Activated CD4-positive, alpha-beta memory T cell treated with anti-CD3 and anti-CD28 coated beads for 36 hours (primary cell): Measurements from ENCODE around the gene CD300LG. TPM values are rescaled to one million over a fixed set of nuclear protein-coding genes. Genes with fewer than 3 reads are reported as not detected.
"Not testable (repeated sequence)": the region's sequence is repeated elsewhere in the genome, so short reads cannot be mapped to it uniquely, and the experiment has no call there.

Experiments used
- CTCF ChIA-PET: fragments of 350-600 bp; sonication (Branson Sonifier 250); formaldehyde crosslinking; loops from one replicate; lab custom pipeline; 2021; ENCODE audit warnings: antibody characterized with exemption, inconsistent platforms; lab: Charles Lee
- POLR2A ChIA-PET: fragments of 350-600 bp; sonication (Branson Sonifier 250); formaldehyde crosslinking; loops from one replicate; lab custom pipeline; 2021; ENCODE audit warnings: antibody characterized with exemption; lab: Charles Lee
- DNase-seq: peaks from one replicate; pipeline ENCODE4 v3.0.0-alpha.2; 2020
- H3K27ac Mint-ChIP-seq: one replicate; pipeline ENCODE4 v1.8.0; 2021; ENCODE audit warnings: mixed read lengths
- H3K27me3 Mint-ChIP-seq: one replicate; pipeline ENCODE4 v1.8.0; 2021; ENCODE audit warnings: mixed read lengths
- H3K36me3 Mint-ChIP-seq: one replicate; pipeline ENCODE4 v1.8.0; 2021; ENCODE audit warnings: mixed read lengths
- H3K4me1 Mint-ChIP-seq: one replicate; pipeline ENCODE4 v1.8.0; 2021; ENCODE audit warnings: low read depth, mixed read lengths
- H3K4me3 Mint-ChIP-seq: one replicate; pipeline ENCODE4 v1.8.0; 2021; ENCODE audit warnings: mild to moderate bottlenecking, mixed read lengths
- H3K9me3 Mint-ChIP-seq: one replicate; pipeline ENCODE4 v1.8.0; 2021; ENCODE audit warnings: mixed read lengths
- intact Hi-C: fragments of 100-400 bp; cut with micrococcal nuclease; formaldehyde crosslinking; loops from one replicate; pipeline ENCODE4 v1.15.1; 2023
- total RNA-seq, 2 experiments: library from RNA; stranded (reverse); gene quantifications; one replicate each; pipeline ENCODE4 v1.2.3, GENCODE V29; 2021

The CD300LG gene
- total RNA-seq, 2 experiments from 2014 or later: not detected

DNA sequence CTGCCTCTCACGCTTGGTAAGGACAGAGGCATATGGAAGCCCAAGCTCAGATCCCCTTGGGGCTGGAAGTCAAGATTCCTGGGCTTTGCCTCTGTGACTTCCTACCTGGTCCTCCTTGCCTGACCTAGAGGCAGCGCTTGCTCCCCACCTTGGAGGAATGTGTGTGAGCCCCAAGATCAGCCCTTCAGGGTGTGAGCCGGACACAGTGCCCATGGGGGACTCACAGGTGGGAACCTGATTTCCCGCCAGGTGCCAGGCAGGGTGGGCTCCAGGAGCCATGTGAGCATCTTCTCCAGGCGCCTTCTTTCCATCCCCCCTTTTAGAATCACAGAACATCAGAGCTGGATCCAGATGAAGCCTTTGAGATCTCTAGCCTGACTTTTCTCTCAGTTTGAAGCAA lies 10.2 kb downstream of the CD300LG start:
- POLR2A ChIA-PET: no interaction called here
- no peak overlapping the region for H3K4me3 Mint-ChIP-seq
- no peaks in the 10 kb centered on the region for H3K36me3 Mint-ChIP-seq
- no peak overlapping the region for H3K27ac Mint-ChIP-seq
- H3K9me3 Mint-ChIP-seq: no peaks in the 10 kb centered on the region
- CTCF ChIA-PET: interaction anchor here (2.5 kb wide), 1 partner anchor 11 kb away, joined by 9 read pairs; no protein-coding TSS in a partner anchor
- H3K4me1 Mint-ChIP-seq: no peaks in the 10 kb centered on the region
- intact Hi-C loops: no loop called here
- no peak for DNase-seq
- peaks cover 7% of the 10 kb centered on the region for H3K27me3 Mint-ChIP-seq

DNA sequence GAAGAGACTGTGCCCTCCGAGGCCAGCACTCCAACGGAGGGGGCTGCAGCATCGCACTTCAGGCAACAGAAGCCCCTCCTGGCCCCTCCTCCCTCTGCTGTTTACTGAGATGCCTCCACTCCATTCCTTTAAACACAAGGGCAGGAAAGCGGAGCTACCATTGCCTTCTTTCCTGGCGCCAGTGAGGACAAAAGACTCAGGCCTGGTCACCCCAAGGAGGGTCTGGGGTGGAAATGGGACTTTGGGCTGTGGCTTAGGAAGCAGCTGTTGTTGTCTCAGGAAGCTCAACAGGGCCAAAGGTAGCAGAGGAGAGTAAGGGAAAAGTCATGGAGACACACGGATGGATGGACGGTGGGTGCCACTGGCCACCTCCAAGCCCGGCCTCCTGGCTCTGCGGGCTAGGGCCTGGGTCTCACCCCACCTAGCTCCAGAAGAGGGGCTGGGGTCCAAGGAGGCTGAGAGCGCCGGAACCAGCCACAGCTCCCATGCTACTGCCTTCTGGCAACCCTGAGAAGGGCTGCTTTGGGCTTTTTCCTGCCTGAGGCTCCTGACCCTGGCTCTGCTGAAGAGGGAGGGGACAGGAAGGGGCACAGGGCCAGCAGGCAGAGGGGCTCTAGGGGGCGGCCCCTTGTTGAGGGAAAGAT lies 11.1 kb downstream of the CD300LG start:
- Mint-ChIP-seq H3K4me1 (no peaks in the 10 kb centered on the region), H3K27me3 (peaks cover 5% of the 10 kb centered on the region), H3K9me3 (no peaks in the 10 kb centered on the region), H3K4me3 (no peak overlapping the region), H3K27ac (no peak overlapping the region), H3K36me3 (no peaks in the 10 kb centered on the region)
- ChIA-PET CTCF (interaction anchor here (2.5 kb wide), 1 partner anchor 12 kb away, joined by 9 read pairs; no protein-coding TSS in a partner anchor), POLR2A (no interaction called here)
- intact Hi-C loops: no loop called here
- no peak for DNase-seq

DNA sequence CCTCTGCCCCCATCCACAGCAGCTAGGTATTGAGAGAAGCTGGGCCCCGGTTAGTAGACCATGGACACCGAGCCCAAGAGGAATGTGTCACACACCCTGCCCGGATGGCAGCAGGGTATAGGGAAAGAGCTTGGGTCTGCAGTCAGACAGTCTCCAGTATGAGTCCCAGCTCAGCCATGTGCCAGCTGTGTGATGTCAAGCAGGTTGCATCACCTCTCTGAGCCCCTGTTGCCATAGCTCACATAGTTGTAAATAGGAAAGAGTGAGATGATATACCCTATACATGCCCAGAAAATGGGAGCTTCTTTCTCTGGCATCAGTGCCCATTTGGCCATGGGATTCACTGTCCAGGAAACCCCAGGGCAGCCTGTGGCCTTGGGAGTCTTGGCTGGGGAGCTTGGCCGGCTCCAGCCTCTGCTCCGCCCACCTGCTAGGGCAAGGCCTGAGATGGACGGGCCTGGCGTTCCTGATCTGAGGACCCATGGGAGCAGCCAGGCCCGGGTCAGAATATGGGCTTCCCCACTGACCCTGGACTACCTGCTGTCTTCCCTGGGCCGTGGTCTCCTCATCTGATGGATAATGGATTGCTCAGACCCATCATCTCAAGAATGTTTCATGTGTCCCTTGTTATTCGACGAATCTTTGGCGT lies 13.2 kb downstream of the CD300LG start:
- no peaks in the 10 kb centered on the region for H3K9me3 Mint-ChIP-seq
- ChIA-PET CTCF (interaction anchor here (0.9 to 2.2 kb wide), 3 partner anchors 18 to 100 kb away, joined by 3 to 9 read pairs (median 5); no protein-coding TSS in a partner anchor), POLR2A (no interaction called here)
- intact Hi-C loops: no loop called here
- no peaks in the 10 kb centered on the region for H3K36me3 Mint-ChIP-seq
- H3K4me3 Mint-ChIP-seq: no peak overlapping the region
- no peak for DNase-seq
- H3K27me3 Mint-ChIP-seq: peaks cover 5% of the 10 kb centered on the region
- H3K27ac Mint-ChIP-seq: no peak overlapping the region
- no peaks in the 10 kb centered on the region for H3K4me1 Mint-ChIP-seq

DNA sequence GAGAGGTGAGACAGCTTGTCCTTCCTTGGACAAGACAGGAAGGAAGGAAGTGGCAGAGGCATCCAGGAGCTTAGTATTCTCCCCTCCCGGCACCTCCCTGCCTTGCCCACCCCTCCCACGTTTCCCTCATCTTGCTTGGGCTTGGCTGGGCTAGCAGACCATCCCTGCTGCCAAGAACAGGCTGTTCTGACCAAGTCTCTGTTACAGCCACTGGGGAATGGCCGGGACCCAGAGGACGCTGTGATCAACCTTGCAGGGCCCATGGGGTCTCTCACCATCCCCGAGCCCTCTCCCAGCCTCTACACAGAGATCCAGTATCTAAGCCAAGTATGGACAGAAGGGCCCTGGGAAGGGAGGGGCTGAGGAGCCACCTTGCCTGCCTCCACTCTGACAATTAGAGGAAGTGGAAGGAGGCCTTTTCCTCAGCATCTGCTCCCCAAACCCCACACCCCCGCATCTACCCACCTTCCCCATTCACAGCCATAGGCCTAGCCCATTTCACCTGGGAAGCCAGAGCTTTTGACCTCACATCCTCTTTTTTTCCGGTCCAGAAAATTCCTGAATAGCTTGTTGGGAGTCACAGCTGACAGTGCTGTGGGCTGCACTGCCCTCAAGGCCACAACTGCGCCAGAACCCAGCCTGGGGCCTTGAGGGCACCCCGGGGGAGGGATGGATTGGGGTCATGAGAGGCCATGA lies 14.1 kb downstream of the CD300LG start:
- intact Hi-C loops: no loop called here
- Mint-ChIP-seq H3K27me3 (peaks cover 5% of the 10 kb centered on the region), H3K4me3 (no peak overlapping the region), H3K9me3 (no peaks in the 10 kb centered on the region), H3K36me3 (no peaks in the 10 kb centered on the region), H3K4me1 (no peaks in the 10 kb centered on the region), H3K27ac (no peak overlapping the region)
- CTCF ChIA-PET: interaction anchor here (0.6 to 2.2 kb wide), 4 partner anchors 17 to 279 kb away, joined by 3 to 9 read pairs (median 6); no protein-coding TSS in a partner anchor
- DNase-seq: no peak
- POLR2A ChIA-PET: no interaction called here

DNA sequence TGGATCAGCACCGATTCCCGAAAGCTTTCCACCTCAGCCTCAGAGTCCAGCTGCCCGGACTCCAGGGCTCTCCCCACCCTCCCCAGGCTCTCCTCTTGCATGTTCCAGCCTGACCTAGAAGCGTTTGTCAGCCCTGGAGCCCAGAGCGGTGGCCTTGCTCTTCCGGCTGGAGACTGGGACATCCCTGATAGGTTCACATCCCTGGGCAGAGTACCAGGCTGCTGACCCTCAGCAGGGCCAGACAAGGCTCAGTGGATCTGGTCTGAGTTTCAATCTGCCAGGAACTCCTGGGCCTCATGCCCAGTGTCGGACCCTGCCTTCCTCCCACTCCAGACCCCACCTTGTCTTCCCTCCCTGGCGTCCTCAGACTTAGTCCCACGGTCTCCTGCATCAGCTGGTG lies 15.0 kb downstream of the CD300LG start:
- no peak overlapping the region for H3K27ac Mint-ChIP-seq
- ChIA-PET CTCF (interaction anchor here (1.5 to 2.2 kb wide), 2 partner anchors 16 kb away, joined by 4 to 9 read pairs; no protein-coding TSS in a partner anchor), POLR2A (no interaction called here)
- intact Hi-C loops: no loop called here
- DNase-seq: no peak
- H3K4me1 Mint-ChIP-seq: no peaks in the 10 kb centered on the region
- H3K4me3 Mint-ChIP-seq: no peak overlapping the region
- H3K9me3 Mint-ChIP-seq: no peaks in the 10 kb centered on the region
- H3K27me3 Mint-ChIP-seq: peaks cover 4% of the 10 kb centered on the region
- H3K36me3 Mint-ChIP-seq: no peaks in the 10 kb centered on the region

DNA sequence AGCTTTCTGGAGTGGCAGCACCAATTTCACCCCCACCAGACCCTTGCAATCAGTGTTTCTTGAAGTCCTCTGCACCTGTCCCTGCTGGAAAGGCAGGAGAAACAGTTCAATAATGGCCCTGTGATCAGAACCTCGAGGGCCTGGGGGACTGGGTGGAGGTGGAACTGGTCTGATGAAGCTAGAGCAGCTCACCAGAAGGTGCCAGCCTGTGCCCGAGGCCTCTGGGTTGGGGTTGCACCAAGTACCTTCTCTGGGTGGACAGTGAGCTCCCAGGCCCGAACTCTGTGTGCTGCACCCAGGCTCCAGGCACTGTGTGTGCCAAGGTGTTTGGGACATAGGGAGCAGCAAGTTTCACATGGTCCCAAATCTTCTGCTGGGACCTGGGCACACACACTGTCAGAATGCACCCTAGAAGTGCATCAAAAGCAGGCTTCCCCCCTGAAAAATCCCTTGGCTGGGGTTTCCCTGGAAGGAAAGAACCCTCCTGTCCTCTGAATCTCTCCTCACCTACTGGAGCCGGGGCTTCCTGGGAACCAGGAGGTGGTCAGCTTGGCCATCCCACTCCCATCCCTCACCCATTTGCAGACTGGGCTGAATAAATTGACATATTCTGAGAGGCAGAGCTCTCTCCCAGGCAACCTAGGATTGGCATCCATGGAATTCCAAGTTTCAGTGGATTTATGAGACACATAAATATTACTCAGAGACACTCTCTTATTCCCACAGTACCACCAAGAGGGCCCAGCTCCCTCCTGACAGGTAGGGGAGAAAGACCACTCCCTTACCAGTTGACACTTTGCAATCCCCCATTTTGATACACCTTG lies 17.4 kb downstream of the CD300LG start:
- intact Hi-C loops: no loop called here
- no peak overlapping the region for H3K27ac Mint-ChIP-seq
- ChIA-PET POLR2A (no interaction called here), CTCF (interaction anchor here (1.3 kb wide), 1 partner anchor 14 kb away, joined by 4 read pairs; no protein-coding TSS in a partner anchor)
- peaks cover 8% of the 10 kb centered on the region for H3K27me3 Mint-ChIP-seq
- no peak overlapping the region for H3K4me3 Mint-ChIP-seq
- no peak for DNase-seq
- peaks cover 3% of the 10 kb centered on the region for H3K36me3 Mint-ChIP-seq
- peaks cover 2% of the 10 kb centered on the region for H3K9me3 Mint-ChIP-seq
- H3K4me1 Mint-ChIP-seq: no peaks in the 10 kb centered on the region

DNA sequence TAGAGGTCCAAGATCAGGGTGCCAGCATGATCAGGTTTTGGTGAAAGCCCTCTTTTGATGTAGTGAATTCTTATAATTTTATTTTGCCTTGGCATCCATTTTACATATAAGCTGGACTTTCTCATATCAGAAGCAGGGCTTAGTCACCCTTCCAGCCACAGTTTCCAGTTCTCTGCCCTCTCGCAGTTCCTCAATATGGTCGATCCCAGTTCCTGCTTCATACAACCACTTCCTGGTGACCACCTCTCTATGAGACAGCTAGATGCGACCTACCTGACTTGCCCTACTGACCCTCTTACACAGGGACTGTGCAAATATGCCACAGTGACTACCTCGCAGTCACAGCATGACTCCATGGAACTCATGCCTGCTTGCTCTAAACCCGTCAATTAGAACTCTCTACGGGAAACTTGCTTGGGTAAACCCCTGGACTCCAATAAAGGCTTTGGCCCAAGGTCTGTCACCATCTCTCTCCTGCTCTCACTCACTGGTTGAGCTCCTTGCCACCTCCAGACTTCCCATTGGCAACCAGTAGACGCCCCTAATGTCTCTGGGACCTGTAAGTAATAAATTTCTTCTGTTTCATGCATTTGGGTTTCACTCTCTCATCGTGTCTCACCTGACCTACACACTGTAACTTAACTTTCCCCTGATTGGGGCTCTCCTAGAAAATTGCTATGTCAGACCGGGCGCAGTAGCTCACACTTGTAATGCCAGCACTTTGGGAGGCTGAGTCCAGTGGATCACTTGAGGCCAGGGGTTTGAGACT lies 21.4 kb downstream of the CD300LG start:
- no peak overlapping the region for H3K27ac Mint-ChIP-seq
- H3K27me3 Mint-ChIP-seq: peaks cover 15% of the 10 kb centered on the region
- no peak for DNase-seq
- peaks cover 3% of the 10 kb centered on the region for H3K36me3 Mint-ChIP-seq
- no peaks in the 10 kb centered on the region for H3K4me1 Mint-ChIP-seq
- CTCF ChIA-PET: interaction anchor here (1.7 to 4.8 kb wide), 3 partner anchors 11 to 41 kb away, joined by 5 to 32 read pairs (median 8); partner anchors contain the start of gene CD300LG
- POLR2A ChIA-PET: no interaction called here
- intact Hi-C loops: no loop called here
- H3K9me3 Mint-ChIP-seq: peaks cover 2% of the 10 kb centered on the region
- no peak overlapping the region for H3K4me3 Mint-ChIP-seq

DNA sequence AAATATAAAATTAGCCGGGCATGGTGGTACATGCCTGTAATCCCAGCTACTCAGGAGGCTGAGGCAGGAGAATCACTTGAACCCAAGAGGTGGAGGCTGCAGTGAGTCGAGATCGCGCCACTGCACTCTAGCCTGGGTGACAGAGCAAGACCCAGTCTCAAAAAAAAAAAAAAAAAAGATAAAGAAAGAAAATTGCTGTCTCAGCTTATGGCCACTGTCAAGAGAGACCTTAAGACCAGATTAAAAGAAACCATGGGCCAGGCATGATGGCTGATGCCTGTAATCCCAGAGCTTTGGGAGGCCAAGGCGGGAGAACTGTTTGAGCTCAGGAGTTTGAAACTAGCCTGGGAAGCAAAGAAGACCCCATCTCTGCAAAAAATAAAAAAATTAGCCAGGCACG lies 22.1 kb downstream of the CD300LG start:
- H3K36me3 Mint-ChIP-seq, H3K4me1 Mint-ChIP-seq, POLR2A ChIA-PET, intact Hi-C loops, H3K4me3 Mint-ChIP-seq, DNase-seq, H3K27ac Mint-ChIP-seq, H3K9me3 Mint-ChIP-seq: not testable (repeated sequence)
- CTCF ChIA-PET: interaction anchor here (2.8 to 4.8 kb wide), 2 partner anchors 10 to 23 kb away, joined by 8 to 32 read pairs; partner anchors contain the start of gene CD300LG
- peaks cover 15% of the 10 kb centered on the region for H3K27me3 Mint-ChIP-seq

DNA sequence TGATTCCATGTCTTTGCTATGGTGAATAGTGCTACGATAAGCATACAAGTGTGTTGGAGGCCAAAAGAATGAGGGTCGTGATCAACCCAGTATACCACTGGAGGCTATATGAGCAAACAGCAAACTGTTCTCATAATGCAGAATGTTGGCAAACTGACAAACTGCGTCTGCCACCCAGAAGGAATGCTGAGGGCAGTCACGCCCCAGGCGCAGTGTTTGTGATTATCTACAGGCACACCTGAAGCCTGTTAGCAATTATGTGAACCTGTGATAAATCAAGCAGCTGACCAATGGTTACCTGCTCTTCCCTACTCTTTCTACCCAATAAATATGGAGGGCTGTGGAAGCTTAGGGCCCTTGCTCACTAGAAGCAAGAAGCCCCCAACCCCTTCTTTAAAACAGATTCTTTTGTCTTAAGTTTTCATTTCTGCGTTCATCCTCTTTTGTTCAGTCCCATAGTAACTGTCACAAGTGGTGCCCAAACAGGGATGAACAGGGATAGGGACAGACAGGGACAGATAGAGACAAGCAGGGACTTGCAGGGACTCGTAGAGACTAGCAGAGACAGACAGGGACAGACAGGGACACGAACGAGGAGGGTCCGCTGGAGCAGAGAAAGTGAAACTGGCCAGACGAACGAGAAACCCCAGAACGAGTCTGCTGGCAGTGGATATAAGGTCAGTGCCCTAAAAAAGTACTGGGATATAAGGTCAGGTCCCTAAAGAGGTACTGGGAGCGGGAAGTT lies 25.1 kb downstream of the CD300LG start:
- POLR2A ChIA-PET: no interaction called here

DNA sequence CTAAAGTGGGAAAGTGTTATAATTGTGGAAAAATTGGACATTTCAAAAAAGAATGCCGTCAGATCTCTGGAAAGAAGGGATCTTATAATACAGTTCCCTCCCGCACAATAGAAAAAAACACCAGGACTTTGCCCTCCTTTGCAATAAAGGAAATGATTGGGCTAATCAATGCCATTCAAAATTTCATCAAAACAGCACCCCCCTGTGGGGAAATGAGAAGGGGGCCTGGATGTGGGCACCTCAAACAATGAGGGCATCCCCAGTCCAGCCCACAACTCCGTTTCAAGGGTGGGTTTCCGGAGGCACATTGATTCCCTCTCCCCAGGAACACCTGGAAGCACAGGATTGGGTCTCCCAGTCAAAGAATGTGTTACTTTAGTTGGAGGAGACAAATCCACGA lies 26.1 kb downstream of the CD300LG start:
- POLR2A ChIA-PET: no interaction called here

More for the DNA sequence above, 25.1 kb downstream of the CD300LG start:
- peaks cover 2% of the 10 kb centered on the region for H3K9me3 Mint-ChIP-seq
- intact Hi-C loops: no loop called here
- H3K27me3 Mint-ChIP-seq: peaks cover 15% of the 10 kb centered on the region
- no peak overlapping the region for H3K4me3 Mint-ChIP-seq
- H3K27ac Mint-ChIP-seq: no peak overlapping the region
- no peak for DNase-seq
- H3K4me1 Mint-ChIP-seq: no peaks in the 10 kb centered on the region
- CTCF ChIA-PET: interaction anchor here (1.2 kb wide), 1 partner anchor 38 kb away, joined by 3 read pairs; no protein-coding TSS in a partner anchor
- peaks cover 3% of the 10 kb centered on the region for H3K36me3 Mint-ChIP-seq

More for the DNA sequence above, 26.1 kb downstream of the CD300LG start:
- no peak for DNase-seq
- CTCF ChIA-PET: no interaction called here
- H3K4me1 Mint-ChIP-seq: no peaks in the 10 kb centered on the region
- peaks cover 2% of the 10 kb centered on the region for H3K9me3 Mint-ChIP-seq
- no peak overlapping the region for H3K4me3 Mint-ChIP-seq
- no peak overlapping the region for H3K27ac Mint-ChIP-seq
- H3K36me3 Mint-ChIP-seq: peaks cover 3% of the 10 kb centered on the region
- intact Hi-C loops: no loop called here
- peaks cover 13% of the 10 kb centered on the region for H3K27me3 Mint-ChIP-seq
